ENCODE data around the gene BRD7.
A peak's percentile ranks its signal among the peaks of the same experiment; 100 is the strongest.

BRD7 gene

DNA sequence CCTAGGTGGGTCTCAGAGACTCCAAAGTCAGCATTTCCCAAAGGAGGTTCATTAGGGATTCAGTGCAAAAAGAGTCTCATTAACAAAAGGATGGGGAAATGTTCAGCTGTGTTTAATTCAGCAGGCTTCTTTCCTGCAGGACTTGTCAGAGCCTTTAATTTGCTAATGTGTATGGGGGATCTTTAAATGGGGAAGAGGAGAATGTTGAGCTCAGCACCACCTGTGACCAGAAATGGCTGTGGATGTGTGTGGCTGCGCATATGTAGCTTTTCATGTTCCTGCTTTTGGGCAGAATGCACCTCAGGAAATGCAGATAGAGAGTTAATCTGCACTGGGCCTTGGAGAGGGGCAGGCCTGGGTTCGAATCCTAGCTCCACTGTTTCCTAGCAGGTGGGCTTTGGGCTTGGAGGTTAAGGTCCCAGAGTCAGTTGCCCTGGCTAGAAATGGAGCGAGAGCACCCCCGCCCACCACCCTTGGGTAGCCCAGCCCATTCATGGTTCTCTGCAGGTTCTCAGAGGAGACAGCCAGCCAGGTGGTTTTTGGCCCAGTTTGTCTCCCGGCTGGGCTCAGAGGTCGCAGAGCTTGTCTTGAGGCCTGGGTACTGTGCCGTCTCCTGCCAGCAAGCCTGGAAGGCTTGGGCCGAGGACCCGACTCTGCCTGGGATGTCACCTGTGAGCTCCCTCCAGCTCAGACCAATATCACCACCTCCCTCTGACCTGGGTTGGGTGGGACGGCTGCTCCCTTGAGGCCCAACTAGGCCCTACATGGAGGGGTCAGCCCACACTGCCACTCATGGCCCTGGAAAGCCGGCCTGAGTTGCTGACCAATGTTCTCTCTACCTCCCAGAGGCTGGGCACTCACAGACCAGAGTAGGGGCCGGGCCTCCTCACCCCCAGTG lies 93.1 kb downstream of the BRD7 start:
- no peak for DNase-seq (ENCODE audit: extremely low read depth in 1 of 2, low read depth in 1 of 2)

DNA sequence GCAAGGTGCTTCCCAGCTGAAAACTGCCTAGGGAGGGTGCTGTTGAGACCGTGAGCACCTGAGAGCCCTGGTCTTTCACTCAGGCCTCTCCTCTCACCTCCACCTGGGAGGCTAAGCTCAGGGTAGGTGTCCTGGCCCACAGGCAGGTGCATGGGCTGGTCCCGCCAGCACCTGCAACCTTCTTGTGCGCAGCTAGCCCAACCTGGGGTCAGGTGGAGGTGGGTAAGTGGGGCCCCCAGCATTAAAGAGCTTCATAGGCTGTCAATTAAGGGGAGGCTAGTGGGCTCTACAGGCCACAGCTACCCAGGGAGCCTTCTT lies 93.7 kb downstream of the BRD7 start:
- no peak for DNase-seq (ENCODE audit: extremely low read depth in 1 of 2, low read depth in 1 of 2)

DNA sequence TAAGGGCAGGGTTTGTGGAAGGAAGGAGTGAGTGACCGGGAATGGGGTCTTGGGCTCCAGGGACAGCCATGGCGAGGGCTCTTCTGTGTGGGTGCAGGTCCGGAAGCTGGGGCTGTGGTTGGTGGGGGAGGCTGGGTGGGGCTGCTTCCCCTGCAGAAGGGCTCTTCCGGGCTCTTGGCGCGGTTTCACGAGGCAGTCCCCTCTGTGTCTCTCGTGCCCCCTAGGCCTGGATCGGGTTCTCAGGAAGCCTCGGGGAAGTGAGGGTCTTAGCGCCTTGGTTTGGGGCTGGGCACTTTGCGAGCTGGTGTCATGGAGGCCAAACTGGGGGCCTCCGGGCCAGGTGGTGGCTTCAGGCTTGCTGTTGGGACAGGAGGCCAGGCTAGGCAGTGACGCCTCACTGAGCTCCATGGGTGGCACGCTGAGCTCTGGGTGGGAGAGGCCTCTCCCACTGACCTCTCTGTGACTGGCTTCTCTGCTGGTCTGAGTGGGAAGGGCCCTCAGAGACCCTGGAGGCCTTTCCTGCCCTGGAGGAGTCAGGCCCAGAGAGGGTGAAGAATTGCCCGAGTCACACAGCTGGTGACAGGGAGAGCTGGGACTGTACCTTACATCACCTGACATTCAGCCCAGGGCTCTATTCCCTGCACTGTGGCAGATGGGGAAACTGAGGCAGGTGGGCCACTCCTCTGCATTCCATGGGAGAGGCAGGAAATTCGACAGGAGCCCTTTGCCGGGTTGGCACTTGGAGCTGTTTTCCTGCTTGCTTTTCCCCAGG lies 94.3 kb downstream of the BRD7 start:
- no peak for DNase-seq (ENCODE audit: extremely low read depth in 1 of 2, low read depth in 1 of 2)

DNA sequence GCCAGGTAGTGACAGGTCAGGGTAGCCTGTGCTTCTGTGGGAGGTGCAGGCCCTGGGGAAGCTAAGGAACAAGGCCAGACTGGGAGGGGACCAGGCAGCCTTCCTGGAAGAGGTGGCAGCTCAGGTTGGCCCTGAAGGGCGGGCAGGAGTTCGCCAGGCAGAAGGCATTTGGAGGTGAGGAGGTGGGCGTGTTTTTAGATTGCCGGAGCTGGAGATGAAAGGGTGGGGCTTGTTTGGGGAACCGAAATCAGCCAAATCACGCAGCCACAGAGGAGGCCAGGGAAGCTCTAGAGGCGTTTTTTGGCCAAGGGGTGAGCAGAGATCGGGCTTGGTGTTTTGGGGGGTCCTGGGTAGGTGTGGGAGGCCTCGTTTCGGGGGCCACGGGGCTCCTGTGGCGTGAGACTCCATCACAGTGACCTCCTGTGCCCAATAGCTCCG lies 94.9 kb downstream of the BRD7 start:
- no peak for DNase-seq (ENCODE audit: extremely low read depth in 1 of 2, low read depth in 1 of 2)

DNA sequence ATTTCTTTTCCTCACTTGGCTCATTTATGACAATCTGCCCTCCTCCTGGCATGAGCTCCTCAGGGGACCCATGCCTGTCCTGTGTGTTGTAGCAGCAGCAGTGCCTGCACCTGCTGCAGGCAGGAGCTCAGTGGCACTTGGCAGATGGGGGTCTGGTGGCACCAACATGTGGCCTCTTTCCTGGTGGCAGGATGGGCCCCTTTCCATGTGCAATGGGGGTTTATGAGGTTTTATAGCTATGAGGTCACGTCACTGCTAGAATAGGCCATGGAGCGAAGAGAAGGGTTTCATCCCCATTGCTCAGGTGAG lies 95.5 kb downstream of the BRD7 start:
- DNase-seq (ENCODE audit: extremely low read depth in 1 of 2, low read depth in 1 of 2) = no peak

DNA sequence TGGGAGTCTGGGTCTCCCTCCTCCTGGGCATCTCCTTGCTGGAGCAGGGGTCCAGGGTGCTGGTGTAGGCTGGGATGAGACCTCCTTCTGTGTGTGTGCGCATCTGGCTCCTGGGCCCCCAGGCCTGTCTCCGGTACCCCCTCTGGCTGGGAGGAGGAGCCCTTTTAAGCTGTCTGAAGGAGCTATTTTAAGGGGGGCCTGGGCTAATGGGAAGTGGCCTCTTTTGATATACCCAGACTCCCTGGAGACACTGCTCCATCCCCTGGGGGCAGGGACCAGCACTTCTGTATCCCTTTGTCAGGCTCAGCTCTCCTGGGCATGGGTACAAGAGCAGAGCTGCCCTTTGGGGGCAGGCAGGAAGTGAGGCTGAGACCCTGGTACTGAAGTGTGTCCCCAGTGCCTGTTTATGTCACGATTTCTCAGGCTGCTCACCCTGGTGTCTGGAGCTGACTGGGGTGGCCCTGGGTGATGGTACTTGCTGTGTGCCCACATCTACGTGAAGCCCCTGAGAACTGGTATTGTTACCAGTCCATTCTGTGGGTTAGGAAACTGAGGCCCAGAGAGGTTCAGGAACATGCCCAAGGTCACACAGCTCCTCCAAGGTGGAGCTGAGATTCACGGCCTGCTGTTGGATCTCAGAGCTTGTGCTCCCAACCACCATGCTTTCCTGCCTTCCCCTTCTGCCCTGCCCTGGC lies 96.0 kb downstream of the BRD7 start:
- no peak for DNase-seq (ENCODE audit: extremely low read depth in 1 of 2, low read depth in 1 of 2)

DNA sequence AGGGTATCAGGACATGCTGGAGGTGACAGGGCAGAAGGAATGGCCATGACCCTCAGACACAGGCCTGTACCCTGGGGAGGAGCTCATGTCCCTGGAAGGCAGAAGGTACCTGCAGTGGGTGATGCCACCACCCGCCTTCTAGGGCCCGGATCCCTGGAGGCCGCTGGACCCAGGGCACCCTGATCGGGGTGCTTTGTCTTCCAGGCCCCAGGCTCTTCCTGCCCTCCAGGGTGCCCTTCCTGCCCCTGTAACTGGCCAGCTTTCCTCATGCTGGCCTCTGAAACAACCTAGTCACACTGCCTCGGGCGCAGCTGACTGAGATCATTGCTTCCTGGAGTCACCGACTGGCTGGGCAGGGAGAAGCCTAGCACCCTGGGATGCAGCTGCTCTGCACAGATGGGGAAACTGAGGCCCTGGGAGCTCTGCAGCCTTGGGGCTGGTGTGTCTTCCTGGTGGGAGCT lies 96.6 kb downstream of the BRD7 start:
- no peak for DNase-seq (ENCODE audit: extremely low read depth in 1 of 2, low read depth in 1 of 2)

DNA sequence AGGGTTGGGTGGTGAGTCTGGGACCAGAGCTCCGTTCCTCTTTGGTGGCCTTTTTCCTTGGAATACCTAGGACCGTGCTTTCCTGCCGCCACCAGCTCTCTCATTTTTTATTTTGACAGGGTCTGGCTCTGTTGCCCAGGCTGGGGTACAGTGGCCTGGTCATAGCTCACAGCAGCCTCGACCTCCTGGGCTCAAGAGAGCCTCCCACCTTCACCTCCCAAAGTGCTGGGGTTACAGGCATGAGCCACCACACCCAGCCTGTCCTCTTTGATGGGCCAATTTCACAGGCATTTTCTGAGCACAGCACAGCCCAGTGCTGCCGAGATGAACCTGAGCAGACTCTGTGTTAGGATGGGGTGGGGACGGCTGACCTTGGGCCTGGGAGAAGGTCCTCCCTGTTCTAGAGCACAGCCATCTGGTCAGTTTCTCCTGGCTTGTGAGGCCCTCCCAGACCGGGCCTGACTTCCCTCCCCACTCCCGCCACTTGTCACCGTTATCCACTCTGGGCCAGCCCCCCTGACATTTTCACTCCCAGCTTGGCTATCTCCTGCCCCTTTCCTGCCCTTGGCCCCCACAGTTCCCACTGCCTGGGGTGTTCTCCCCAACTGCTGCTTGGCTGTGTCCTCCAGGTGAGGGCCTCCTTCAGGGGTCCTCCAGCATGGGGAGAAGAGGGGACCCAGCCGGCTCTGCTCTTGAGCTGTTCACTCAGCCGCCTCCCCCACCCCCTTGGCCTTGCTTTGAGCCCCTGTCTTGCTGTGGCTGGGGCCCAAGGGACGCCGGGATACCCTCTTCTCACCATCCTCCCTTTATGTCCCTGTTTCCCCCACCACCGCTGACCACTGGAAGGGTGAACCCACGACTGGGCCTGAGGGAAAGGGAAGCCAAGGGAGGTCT lies 97.4 kb downstream of the BRD7 start:
- no peak for DNase-seq (ENCODE audit: extremely low read depth in 1 of 2, low read depth in 1 of 2)

DNA sequence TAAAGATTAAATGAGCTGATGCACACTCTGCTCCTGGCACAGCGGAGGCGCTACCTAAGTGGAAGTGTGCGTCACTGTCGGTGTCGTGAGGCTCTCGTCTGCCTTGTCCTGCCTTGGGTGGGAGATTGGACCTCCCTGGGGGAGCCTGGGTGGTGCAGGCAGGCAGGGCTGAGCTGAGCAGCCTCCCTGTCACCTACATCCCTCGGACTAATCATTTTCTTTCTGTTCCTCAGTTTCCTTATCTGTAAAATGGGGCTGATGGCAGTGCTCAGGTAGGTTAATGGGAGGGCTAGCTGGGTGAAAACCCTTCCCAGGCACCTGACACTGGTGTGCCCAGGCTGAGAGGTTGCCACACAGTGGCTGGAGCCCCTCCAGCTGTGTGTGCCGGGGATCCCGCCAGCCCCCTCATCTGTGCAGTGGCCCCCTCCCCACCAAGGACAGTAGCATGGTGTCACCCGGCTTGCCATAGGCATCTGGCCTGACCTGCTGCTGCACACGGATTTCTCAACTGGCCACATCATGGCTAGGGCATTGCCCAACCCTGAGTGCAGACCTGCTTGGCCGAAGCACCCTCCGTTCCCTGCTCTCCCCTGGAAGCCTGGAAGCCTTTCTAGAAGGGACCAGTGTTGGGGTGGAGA lies 98.2 kb downstream of the BRD7 start:
- no peak for DNase-seq (ENCODE audit: extremely low read depth in 1 of 2, low read depth in 1 of 2)

DNA sequence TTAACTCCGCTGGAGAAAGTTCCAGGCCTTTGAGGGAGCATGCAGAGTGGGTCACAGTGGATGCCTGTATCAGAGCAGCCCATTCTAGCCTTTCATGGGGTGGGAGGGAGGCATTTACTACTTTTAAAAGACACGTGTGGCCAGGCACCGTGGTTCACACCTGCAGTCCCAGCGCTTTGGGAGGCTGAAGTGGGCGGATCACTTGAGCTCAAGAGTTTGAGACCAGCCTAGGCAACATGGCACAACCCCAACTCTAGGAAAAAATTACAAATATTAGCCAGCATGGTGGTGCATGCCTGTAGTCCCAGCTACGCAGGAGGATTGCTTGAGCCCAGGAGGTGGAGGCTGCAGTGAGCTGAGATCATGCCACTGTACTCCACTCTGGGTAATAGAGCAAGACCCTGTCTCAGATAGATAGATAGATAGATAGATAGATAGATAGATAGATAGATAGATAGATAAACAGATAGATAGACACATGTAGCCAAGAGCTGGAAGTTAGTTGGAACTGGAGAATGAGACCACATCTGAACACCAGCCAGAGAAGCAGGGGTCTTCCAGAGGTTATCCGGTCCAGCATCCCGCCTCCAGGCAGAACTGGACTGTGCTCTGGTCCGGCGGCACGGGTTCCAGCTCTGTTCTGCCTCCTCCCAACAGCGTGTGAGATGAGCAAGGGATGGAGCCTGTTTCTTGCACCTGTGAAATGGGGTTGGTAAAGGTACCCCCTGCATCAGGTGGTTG lies 98.8 kb downstream of the BRD7 start:
- DNase-seq (ENCODE audit: extremely low read depth in 1 of 2, low read depth in 1 of 2) = no peak

DNA sequence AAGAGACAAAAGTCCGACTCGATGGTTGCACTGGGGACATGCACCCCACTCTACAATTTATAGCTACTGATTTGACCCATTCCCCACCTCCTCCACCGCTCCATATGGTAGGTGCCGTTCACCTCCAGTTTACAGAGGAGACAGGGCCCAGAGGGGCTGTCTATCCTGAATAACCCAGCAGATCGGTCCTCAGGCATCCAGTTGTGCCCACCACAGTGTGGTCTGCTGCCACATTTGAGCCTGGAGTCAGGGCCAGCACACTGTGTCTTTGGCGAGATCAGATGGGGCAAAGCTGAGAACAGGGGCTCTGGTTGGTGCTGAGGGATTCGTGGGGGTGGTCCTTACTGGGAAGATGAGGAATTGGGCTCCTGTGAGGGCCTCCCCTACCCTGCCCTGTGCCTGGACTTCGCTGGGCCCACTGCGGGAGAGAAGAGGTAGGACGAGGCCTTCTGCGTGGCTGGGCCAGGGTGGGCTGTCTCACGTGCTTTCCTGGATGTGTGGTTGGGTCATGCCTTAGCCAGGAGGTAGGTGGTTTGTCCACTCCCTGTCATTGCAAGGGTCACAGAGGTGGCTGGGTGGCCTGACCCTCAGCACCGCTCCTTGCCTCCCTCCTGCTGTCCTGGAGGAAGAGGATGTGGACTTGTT lies 99.6 kb downstream of the BRD7 start:
- no peak for DNase-seq (ENCODE audit: extremely low read depth in 1 of 2, low read depth in 1 of 2)

DNA sequence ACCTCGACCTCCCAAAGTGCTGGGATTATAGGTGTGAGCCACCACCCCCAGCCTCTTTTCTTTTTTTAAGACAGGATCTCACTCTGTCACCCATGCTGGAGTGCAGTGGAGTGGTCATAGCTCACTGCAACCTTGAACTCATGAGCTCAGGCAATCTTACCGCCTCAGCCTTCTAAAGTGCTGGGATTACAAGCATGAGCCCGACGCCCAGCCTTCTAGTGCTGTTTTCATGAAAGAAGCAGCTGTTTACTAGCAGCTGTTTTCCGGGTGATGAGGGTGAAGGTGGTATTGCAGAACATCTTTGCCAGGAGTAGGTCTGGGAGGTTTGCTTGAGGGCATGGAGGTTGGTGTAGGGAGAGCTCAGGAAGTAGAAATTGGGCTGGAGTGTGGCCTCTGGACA lies 100.4 kb downstream of the BRD7 start:
- DNase-seq (ENCODE audit: extremely low read depth in 1 of 2, low read depth in 1 of 2) = no peak

DNA sequence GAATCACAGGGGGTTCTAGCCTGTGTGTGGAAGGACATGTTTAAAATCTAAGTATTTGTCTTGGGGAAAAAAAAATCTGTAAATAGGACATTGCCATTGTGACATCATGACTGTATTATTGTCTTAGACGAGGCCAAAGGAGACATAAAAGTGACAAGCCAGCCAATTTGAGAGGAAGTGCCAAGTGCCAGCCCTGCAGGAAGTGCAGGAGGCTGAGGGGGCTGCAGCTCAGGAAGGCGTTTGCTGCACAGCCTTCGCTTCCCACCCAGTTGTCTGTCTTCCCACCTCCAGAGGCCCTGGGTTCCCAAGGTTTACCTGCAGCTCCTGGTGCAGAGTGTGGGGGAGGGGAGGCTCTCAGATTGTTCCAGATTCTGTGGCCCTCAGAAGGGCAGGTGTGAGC lies 101.1 kb downstream of the BRD7 start:
- no peak for DNase-seq (ENCODE audit: extremely low read depth in 1 of 2, low read depth in 1 of 2)

DNA sequence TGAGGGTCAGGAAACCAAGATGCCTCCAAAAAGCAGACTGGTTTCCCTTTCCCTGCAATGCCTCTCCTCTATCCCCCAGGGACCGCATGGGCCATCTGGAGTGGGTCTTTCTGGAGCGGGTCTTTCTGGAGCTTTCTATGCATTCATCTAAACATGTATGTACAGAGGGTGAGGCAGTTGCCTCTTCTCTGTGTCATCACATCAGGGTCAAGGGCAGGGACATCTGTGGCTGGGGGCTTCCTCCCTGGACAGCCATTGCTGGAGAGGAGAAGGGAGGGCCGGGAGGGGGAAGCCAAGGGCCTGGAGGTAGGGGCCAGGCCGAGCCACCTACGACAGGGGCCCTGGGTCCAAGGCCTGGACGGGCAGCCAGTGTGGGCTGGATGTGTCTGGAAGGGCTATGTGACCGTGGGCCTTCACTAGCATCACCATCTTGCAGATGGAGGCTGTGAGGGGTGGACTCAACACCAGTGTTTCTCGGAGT lies 101.6 kb downstream of the BRD7 start:
- DNase-seq (ENCODE audit: extremely low read depth in 1 of 2, low read depth in 1 of 2) = no peak

DNA sequence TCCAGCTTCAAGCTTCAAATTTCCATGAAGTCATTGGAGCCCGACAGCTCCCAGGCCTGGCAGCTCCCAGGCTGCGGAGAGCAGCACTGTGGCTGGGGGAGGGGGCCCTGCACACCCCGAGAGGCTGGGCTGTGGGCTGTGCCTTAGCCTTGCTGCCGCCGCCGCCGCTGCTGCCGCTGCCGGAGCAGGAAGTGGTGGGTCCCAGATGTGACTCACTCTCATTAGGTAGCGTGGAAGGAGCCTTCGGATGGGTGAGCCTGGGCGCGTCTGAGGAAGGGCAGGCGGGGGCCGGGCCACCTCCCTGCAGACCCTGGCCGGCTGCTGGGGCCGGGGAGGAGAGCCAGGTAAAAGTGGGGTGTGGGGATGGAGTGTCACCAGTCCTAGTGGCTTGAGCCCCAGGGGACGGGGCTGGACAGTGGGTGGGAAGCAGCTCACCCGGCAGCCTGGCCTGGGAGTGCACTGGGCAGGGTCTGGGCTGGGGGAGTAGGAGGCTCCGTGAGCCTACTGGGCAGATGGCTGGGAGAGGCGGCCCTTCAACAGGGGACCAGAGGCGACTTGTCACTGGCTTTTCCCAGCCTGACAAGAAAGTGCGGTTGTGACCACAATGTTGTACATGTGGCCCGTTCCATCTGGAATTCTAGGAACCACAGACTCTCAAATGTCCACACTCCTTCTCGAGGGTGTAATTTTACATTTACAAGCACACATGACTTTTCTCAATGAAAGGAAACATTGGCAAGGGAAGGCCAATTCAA lies 102.3 kb downstream of the BRD7 start, which contains the start of gene ADCY7:
Gene ADCY7 (plus strand): TSS at position 215 of the 755 bp plus-strand sequence. CDS start 21,629 bp downstream, outside the sequence.
- DNase-seq (ENCODE audit: extremely low read depth in 1 of 2, low read depth in 1 of 2) = peak; percentile 71 to 82
